GM20000 (cell line): ENCODE measurements around the gene DUSP28.

Experiments
- DNase-seq: peaks from one replicate; pipeline ENCODE4 v3.0.0; 2012; ENCODE audit warnings: low spot score
- TF ChIP-seq, protein P1 (sequence below): IDR thresholded peaks from 2 replicates; pipeline ENCODE4 v1.5.1; 2012; ENCODE audit warnings: mild to moderate bottlenecking, control low read depth; ENCODE audit errors: extremely low read depth, missing control alignments

DUSP28 gene

GRCh38 chr2:240582781-240583180 lies 22.6 kb downstream of the DUSP28 start:
- TF ChIP-seq, protein P1, sequence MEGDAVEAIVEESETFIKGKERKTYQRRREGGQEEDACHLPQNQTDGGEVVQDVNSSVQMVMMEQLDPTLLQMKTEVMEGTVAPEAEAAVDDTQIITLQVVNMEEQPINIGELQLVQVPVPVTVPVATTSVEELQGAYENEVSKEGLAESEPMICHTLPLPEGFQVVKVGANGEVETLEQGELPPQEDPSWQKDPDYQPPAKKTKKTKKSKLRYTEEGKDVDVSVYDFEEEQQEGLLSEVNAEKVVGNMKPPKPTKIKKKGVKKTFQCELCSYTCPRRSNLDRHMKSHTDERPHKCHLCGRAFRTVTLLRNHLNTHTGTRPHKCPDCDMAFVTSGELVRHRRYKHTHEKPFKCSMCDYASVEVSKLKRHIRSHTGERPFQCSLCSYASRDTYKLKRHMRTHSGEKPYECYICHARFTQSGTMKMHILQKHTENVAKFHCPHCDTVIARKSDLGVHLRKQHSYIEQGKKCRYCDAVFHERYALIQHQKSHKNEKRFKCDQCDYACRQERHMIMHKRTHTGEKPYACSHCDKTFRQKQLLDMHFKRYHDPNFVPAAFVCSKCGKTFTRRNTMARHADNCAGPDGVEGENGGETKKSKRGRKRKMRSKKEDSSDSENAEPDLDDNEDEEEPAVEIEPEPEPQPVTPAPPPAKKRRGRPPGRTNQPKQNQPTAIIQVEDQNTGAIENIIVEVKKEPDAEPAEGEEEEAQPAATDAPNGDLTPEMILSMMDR: no peak
- no peak for DNase-seq

DNA sequence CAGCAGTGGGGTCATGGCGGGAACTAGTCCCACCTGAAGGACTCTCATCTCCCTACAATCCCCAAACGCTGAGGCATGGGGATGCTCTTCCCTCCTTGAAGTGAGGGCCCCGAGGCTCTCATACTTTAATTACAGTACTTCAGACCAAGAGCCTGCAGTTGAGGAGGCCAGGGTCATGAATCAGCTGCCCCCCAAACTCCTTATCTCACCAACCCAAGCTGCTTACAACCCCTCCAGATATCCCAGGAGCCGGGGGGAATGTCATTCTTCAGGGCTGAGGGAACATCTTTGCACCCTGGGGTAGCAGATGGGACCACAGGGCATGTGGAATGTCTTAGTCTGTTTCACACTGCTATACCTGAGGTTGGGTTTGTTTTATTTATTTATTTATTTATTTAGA lies 23.6 kb downstream of the DUSP28 start:
- TF ChIP-seq, protein P1: no peak
- DNase-seq: no peak

- TF ChIP-seq, protein P1: no peak
- peak; percentile 85 for DNase-seq
Observed at GRCh38 chr2:240584486-240585031, 24.4 kb downstream of the DUSP28 start.

DNA sequence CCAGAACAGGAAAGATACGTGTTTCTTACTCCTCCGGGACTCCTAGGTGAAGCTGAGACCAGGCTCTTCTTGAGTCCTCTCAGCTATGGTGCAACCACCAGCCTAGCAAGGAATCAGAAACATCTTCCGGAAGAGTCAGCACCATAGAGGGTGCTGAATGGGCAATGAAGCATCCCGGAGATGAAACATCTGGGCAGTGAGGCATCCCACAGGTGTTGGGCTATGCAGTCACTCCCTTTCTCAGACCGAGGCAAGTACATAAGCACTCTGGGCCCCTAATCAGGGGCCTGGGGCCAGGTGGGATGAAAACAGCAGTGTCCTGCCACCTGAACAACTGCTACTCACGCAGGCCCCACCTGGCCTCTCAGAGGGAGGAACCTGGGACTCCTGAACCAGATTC lies 24.9 kb downstream of the DUSP28 start:
- TF ChIP-seq, protein P1: no peak
- DNase-seq: peak; percentile 57

GRCh38 chr2:240585681-240586197 lies 25.6 kb downstream of the DUSP28 start:
- DNase-seq: no peak
- TF ChIP-seq, protein P1: no peak

DNA sequence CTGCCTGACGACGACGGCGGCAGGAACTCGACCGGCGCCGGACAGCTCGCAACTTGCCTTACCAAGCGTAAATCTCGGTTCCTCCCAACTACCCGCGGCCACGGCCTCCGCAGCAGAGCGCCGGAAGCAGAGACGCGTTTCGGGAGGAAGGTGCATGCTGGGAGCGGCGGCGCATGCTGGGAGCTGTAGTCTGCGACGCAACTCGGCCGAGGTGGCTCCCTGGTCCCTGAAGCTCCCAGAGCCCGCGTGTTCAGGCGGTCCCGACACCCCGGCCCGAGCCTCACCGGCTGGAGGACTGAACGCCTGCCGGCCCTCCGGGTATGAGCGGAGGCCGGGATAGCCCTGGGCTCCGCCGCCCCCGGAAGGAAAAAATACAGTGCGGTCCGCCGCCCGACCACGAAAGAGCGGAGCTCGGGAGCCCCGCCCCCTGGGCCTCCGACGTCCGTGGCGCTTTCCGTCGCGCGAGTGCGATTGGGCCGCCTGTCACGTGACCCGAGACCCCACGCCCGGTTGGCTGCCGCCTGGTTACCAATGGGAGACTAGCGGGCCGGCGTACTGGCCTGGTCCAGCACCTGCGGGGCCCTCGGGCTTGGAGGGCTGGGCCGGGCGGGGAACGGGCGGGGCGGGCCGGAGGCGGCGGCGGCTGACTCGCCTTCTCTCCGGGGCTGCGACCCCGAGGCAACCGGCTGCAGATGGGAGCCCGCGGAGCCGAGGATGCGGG lies 26.2 kb downstream of the DUSP28 start, which contains the start of gene CAPN10:
Gene CAPN10, plus strand, starts transcription at position 537 of the 721 bp plus-strand sequence. Its CDS starts 178 bp downstream, at position 715.
- TF ChIP-seq, protein P1: no peak
- peak; percentile 97 for DNase-seq

DNA sequence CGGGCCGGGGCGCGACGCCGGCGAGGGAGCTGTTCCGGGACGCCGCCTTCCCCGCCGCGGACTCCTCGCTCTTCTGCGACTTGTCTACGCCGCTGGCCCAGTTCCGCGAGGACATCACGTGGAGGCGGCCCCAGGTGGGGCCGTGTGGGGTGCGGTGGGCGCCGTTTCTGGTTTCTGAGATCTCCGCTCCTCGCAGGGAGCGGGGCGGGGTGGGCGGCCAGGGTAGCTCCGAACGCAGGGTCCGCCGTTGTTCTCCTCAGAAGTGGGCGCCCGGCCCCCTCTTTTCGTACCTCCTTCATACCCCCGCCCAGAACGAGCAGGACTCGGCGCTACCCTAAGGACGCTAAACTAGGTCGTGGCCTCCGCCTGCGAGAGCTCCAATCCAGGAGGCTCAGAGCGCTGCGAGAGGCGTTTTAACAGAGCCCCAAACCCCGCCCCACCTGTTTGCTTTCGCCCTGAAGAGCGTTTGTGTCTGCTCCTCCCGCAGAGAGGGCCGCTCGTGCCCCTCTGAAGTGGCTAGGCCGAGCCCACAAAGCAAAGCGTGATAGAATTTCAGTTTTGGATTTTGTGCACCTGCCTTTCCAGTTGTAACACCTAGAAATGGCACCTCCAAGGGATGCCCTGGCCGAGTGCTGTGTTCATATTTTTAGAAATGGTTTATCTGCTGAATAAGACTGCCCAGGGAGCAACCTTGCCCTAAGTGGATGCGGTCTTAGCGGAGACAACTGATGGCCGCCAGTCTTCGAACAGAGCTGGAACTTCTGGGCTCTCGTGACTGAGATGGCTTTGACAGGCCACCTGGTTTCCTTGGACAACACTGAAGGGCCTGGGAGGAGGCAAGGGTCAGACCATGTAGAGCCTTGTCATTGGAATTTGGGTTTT lies 27.0 kb downstream of the DUSP28 start:
- peak; percentile 68 for DNase-seq
- TF ChIP-seq, protein P1: no peak
